Activated CD8-positive, alpha-beta memory T cell treated with anti-CD3 and anti-CD28 coated beads, Interleukin-2, amount 50 U/mL, for 24 hours (primary cell): ENCODE data around the gene CCDC81.
"Not testable (repeated sequence)": the region's sequence is repeated elsewhere in the genome, so short reads cannot be mapped to it uniquely, and the experiment has no call there.

Experiments
- DNase-seq: peaks from one replicate; pipeline ENCODE4 v3.0.0-alpha.2; 2020; ENCODE audit errors: extremely low read depth

CCDC81 gene

GRCh38 chr11:86386746-86387145, 12.1 kb downstream of the CCDC81 start:
- no peak for DNase-seq

- no peak for DNase-seq
Observed at GRCh38 chr11:86388198-86388597, 13.5 kb downstream of the CCDC81 start.

GRCh38 chr11:86390487-86390886, 15.8 kb downstream of the CCDC81 start:
- DNase-seq: no peak

GRCh38 chr11:86395061-86395551, 20.4 kb downstream of the CCDC81 start:
- no peak for DNase-seq

GRCh38 chr11:86396396-86396795, 21.7 kb downstream of the CCDC81 start:
- no peak for DNase-seq

GRCh38 chr11:86397351-86397750, 22.7 kb downstream of the CCDC81 start:
- DNase-seq: no peak

- DNase-seq: no peak
Observed at GRCh38 chr11:86398106-86398505, 23.4 kb downstream of the CCDC81 start.

GRCh38 chr11:86403458-86403857, 28.8 kb downstream of the CCDC81 start:
- DNase-seq: no peak

- DNase-seq: no peak
Observed at GRCh38 chr11:86408845-86409244, 34.2 kb downstream of the CCDC81 start.

- DNase-seq: no peak
Observed at GRCh38 chr11:86414032-86414431, 39.3 kb downstream of the CCDC81 start.

- DNase-seq: no peak
Observed at GRCh38 chr11:86415026-86415425, 40.3 kb downstream of the CCDC81 start.

GRCh38 chr11:86416494-86416893, 41.8 kb downstream of the CCDC81 start:
- no peak for DNase-seq

- DNase-seq: not testable (repeated sequence)
Observed at GRCh38 chr11:86416951-86417350, 42.3 kb downstream of the CCDC81 start.

GRCh38 chr11:86418106-86418505, 43.4 kb downstream of the CCDC81 start:
- no peak for DNase-seq

- DNase-seq: no peak
Observed at GRCh38 chr11:86418513-86418912, 43.8 kb downstream of the CCDC81 start.

GRCh38 chr11:86418917-86419316, 44.2 kb downstream of the CCDC81 start:
- DNase-seq: no peak

GRCh38 chr11:86421946-86422345, 47.3 kb downstream of the CCDC81 start:
- no peak for DNase-seq

GRCh38 chr11:86422371-86422770, 47.7 kb downstream of the CCDC81 start:
- no peak for DNase-seq

- not testable (repeated sequence) for DNase-seq
Observed at GRCh38 chr11:86423488-86423887, 48.8 kb downstream of the CCDC81 start.

GRCh38 chr11:86427441-86427840, 52.8 kb downstream of the CCDC81 start:
- DNase-seq: no peak

- no peak for DNase-seq
Observed at GRCh38 chr11:86431258-86431657, 56.6 kb downstream of the CCDC81 start.

- not testable (repeated sequence) for DNase-seq
Observed at GRCh38 chr11:86433361-86434095, 58.8 kb downstream of the CCDC81 start.

GRCh38 chr11:86435711-86436110, 61.0 kb downstream of the CCDC81 start:
- DNase-seq: no peak

GRCh38 chr11:86438685-86439084, 64.0 kb downstream of the CCDC81 start:
- no peak for DNase-seq
